Stimulated activated CD4-positive, alpha-beta T cell treated with anti-CD3 and anti-CD28 coated beads, Interleukin-2, amount 100 ng/mL, for 48 hours (primary cell): ENCODE measurements around the gene GADD45A.
"Not testable (repeated sequence)": the region's sequence is repeated elsewhere in the genome, so short reads cannot be mapped to it uniquely, and the experiment has no call there.

Source experiments
- DNase-seq, 2 donors: peaks; one replicate each; pipeline ENCODE4 v3.0.0-alpha.2; 2020

The GADD45A gene

GRCh38 chr1:67685067-67685557 is at the start of gene GADD45A:
Gene GADD45A, plus strand, starts transcription at chr1:67685201. Its CDS starts 294 bp downstream, at chr1:67685495.
- peak; percentile 81 to 89 for DNase-seq

DNA sequence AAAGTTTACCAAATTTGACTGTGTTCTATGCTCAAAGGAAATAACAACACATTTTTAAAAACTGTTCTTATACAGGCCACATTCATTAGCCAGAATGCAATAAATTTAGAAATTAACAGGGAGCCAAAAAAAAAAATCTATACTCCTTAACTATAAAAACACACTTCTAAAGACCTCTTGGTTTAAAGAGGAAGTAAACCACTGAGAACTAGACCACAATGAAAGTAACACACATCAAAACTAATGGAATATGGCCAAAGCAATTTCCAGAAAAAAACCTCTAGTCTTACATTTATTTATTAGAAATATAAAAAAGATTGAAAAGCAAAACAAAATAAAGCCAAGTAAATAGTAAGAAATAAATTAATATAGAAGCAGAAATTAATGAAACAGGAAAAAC is 48.9 kb upstream of the GADD45A start:
- no peak for DNase-seq

- no peak for DNase-seq
Measured at GRCh38 chr1:67639361-67639760, 45.6 kb upstream of the GADD45A start.

- DNase-seq = no peak
Measured at GRCh38 chr1:67642629-67643028, 42.4 kb upstream of the GADD45A start.

GRCh38 chr1:67644566-67644965 is 40.4 kb upstream of the GADD45A start:
- no peak for DNase-seq

DNA sequence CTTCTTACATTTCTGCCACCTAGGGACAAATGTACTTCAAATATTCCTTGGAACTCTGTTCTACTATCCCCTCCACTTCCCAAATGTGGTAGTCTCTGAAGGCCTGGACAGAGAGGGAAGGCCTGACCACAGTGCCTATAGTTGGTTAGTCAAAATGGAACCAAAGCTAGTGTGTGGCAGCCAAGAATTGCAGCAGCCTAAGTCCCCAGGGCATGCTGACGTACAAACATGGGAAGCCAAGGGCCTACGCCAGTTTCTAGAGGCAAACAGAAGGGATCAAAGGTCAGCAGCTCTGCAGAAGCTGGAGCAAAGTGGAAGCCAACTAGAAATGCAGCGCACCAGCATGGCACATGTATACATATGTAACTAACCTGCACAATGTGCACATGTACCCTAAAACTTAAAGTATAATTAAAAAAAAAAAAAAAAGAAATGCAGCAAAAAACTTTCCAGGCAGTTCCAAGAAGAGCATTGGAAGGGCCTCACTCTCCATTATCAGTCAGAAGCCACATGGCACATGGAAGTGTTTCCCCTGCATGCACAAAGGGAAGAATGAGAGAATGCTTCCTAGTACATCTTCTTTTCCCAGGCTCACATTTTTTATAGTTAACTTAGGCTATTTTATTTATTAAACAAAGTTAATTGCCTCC is 39.4 kb upstream of the GADD45A start:
- DNase-seq = no peak

GRCh38 chr1:67646145-67647035 is 38.6 kb upstream of the GADD45A start:
- no peak for DNase-seq

GRCh38 chr1:67647036-67647798 is 37.8 kb upstream of the GADD45A start:
- DNase-seq = no peak

- DNase-seq = no peak
Measured at GRCh38 chr1:67647814-67648358, 37.1 kb upstream of the GADD45A start.

GRCh38 chr1:67648582-67649326 is 36.2 kb upstream of the GADD45A start:
- no peak for DNase-seq

GRCh38 chr1:67650061-67650460 is 34.9 kb upstream of the GADD45A start:
- no peak for DNase-seq

- no peak for DNase-seq
Measured at GRCh38 chr1:67651031-67651430, 34.0 kb upstream of the GADD45A start.

DNA sequence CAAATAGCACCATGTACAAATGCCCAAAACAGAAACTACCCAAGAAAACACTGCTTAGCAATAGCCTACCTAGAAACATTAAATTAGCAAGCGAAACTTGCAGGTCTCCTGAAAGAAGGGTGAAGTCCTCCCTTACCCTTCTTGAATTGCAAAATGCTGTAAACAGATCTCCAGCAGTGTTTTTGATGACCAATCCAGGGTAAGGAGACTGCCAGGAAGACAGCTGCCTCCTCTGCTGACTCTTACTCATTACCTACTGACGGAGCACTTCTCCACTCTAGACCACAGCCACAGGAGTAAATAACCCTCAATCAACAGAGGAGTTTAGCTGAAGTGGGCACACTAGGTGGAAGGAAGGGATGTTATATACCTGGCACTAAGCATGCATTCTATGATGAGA is 32.2 kb upstream of the GADD45A start:
- DNase-seq = no peak

- DNase-seq = no peak
Measured at GRCh38 chr1:67653304-67653703, 31.7 kb upstream of the GADD45A start.

DNA sequence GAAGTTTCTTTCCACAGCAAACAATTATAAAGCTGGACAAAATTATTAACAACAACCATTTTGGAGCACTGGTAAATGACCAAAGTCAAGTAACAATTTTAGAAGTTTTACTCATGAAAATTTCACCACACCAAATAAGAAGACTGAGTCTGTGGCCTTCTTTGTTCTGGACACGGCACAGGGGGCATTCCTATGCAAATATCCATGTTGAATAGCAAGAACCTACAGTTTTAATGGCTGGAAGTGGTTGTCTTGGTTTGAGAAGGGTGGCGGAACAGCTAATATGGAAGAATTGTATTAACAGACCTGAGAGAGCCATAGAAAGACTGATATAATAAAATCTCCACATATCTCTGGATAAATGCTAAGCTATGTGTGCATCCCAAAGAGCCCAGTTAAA is 29.4 kb upstream of the GADD45A start:
- DNase-seq = no peak

- DNase-seq = not testable (repeated sequence)
Measured at GRCh38 chr1:67657152-67657551, 27.8 kb upstream of the GADD45A start.

GRCh38 chr1:67659229-67659628 is 25.8 kb upstream of the GADD45A start:
- no peak for DNase-seq

- DNase-seq = no peak
Measured at GRCh38 chr1:67662884-67663283, 22.1 kb upstream of the GADD45A start.

GRCh38 chr1:67664048-67664447 is 21.0 kb upstream of the GADD45A start:
- no peak for DNase-seq

GRCh38 chr1:67665307-67665706 is 19.7 kb upstream of the GADD45A start:
- not testable (repeated sequence) for DNase-seq

- DNase-seq = no peak
Measured at GRCh38 chr1:67666636-67667035, 18.4 kb upstream of the GADD45A start.

DNA sequence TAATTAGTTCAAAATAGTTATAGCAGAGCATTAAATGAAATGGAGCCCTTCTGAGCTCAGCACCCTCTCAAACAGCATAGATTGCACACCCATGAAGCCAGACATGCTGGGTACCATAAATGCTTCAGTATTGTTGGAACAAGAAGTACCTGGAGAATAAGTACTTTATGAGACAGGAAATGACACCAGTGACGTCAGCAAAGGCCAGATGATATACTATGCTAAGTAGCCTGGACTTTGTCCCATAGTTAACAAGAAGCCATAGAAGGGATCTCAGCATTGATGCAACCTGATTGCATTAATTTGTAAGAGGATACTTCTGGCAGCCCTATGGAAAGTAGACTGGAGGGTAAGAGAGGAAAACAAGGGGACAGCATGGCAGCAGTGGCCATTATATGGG is 16.3 kb upstream of the GADD45A start:
- no peak for DNase-seq
